HuH-7.5 (cell line): ENCODE results near the gene SLC15A5.

Source experiments
- DNase-seq: peaks from one replicate; pipeline ENCODE4 v3.0.0; 2011; ENCODE audit warnings: low spot score

SLC15A5 gene, protein sequence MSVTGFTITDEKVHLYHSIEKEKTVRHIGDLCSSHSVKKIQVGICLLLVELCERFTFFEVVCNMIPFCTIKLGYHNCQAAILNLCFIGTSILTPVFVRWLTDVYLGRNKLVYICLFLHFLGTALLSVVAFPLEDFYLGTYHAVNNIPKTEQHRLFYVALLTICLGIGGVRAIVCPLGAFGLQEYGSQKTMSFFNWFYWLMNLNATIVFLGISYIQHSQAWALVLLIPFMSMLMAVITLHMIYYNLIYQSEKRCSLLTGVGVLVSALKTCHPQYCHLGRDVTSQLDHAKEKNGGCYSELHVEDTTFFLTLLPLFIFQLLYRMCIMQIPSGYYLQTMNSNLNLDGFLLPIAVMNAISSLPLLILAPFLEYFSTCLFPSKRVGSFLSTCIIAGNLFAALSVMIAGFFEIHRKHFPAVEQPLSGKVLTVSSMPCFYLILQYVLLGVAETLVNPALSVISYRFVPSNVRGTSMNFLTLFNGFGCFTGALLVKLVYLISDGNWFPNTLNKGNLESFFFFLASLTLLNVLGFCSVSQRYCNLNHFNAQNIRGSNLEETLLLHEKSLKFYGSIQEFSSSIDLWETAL

DNA sequence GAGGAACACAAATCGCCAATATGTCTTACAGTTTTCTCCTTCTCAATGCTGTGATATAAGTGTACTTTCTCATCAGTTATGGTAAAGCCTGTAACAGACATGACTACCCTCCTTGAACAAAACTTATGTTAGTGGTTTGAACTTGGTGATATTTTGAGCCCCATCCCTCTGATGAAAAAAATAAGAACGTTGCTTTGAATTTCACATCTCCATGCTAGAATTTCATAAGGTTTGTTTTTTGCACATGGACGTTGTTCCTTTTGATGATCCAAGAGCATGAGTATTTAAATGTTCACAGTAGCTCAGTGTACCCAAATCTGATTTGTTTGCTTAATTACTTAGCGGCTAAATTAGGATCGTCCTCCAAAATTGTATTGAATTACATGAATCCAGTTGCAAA, at the start of gene SLC15A5:
SLC15A5 (minus strand) TSS at position 101 of the 400 bp plus-strand sequence; CDS start at position 101, 0 bp downstream.
- no peak for DNase-seq

DNA sequence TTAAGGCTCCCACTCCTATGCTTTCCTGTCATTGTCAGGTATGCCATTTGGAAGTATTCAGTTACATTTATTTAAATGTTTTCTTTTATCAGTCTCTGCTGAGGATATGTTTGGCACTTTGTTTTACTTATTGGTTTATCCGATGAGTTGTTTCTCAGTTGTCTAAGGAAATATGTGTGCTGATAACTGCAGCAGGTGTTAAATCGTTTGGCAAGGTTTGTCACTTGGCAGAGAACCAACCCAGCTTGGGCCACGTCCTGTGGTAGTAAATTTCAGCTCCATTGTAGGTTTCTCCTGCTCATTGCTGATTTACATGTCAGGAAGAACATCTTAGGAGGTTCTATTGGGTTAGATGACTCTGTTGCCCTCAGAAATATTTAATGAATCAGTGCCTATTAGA, 47.9 kb upstream of the SLC15A5 start:
- no peak for DNase-seq

DNA sequence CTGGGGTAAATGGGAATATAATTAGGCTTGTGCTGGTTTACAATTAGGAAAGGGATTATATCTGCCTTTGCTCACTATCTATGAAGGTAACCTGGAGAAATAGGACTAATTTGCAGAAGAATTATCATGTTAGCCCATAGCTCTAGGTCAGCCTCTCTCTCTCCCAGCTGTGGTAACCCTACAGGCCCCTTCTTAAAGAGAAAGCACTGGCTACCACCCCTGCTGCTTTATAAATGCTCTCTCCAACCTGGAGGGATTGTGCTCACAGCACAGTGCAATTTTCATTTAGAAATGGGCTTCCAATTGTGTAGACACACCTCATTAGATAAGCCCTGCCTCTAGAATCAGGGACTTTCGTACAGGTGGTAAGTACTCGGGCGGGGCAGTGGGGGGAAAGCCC, 47.3 kb upstream of the SLC15A5 start:
- DNase-seq = no peak

DNA sequence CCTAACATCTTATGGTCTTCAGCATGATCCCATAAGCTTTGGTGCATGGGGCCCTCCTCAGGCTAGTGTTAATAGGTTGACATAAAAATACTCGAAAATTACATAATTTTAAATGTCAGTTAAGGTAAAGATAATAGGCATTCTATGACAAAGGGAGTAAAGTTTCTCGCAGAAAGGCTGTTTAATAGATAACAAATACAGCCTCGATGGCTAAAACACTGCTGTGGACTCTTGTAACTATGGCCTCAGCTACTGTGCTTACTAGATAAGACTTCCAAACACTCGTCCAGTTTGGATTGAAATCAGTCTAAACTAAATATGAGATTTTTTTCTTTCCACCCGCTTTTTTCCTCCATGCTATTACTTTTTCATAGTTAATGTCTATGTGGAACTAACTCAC, 46.8 kb upstream of the SLC15A5 start:
- DNase-seq = no peak

DNA sequence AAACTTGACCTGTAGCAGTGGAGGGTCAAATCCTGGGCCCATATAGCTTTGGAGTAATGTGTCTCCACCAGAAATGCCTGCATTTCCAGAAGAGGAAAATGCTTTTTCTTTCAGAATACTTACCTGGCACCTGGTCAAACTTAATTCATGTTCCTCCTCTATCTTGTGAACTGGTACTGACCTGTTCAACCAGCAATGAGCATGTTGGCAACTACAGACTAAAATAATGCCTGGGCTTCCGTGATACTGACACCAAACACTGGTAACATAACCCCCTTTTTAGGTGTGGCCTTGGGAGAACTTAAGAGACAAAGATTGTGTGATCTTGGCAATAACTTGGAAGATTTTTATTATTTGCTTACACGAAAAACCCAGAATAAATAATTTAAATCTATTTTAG, 46.2 kb upstream of the SLC15A5 start:
- DNase-seq = no peak

DNA sequence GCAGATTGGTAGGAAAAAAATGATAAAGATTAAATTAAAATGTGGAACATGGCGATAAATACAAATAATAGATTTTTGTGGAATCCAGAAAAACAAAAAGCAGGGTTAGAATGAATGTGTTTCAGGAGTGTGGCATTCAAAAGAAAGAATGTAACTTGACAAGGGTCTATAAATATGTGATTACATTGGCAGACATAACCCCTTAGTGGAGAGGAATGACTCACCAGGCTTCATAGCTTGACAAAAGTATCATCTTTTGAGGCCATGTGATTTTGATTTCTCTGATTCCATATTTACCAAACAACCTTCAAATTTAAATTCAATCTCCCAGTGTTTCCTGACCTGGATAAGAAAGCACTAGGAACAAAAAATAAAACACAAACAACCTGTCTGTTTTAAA, 45.5 kb upstream of the SLC15A5 start:
- no peak for DNase-seq

DNA sequence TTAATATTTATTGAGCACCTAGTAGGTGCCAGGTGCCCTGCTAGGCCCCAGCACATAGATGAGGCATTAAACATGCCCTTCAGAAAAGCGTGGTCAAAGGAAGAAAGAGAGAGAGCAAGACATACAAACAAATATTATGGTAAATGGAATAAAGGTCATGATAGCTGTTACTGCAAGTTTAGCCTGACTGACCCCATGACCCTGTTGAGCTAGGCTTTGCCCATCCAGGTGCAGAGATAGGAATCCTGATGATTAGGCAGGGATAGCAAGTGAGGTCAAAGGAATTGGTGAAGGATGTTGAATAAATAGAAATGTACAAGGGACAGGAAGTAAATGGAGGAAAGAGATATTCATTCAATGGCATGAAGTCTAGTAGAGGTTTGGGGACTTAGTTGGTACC, 33.4 kb upstream of the SLC15A5 start:
- DNase-seq = no peak

DNA sequence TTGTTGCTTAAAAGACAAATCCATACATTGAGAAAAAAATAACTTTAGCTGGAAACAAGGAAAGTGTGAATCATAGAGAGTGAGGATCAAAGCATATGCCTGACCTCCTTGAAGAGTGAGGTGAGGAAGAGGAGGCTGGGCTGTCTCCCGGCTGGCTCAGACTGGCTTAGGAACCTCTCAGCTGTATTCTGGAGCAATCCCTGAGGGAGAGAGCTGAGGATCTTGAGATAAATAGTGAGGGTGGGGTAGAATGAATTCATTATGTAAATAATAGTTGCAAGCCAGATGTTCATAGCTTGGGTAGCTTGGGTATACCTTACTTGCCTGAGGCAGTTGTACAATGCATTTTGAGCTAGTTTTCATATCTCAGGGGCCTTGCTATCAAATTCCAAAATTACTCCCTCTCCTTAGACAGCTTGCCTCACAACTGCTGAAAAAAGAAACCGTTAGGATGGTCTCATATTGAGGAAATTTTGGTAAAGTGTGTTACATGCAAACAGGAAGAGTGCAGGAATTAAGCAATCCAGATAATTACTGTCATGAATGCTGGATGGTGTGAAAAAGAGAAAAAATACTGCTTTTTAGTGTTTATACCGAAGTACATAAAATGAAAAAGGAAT, 30.5 kb upstream of the SLC15A5 start:
- DNase-seq = no peak

DNA sequence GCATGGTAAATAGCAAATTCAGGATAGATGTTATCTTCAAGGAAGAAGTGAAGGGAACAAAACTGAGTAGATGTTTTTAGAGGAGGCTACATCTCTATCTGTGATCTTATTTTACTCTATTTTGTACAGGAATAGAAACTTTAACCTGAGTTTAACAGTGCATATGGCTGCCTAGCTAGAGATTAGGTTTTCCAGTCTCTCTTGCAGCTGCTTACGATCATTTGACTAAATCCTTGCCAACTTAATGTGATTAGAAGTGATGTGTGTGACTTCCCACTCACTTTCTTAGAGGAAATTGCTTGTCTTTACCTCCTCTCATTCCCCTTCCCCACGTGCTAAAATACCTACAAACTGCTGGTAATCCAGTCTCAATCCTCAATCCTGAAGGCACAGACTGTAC, 26.5 kb upstream of the SLC15A5 start:
- DNase-seq = no peak

DNA sequence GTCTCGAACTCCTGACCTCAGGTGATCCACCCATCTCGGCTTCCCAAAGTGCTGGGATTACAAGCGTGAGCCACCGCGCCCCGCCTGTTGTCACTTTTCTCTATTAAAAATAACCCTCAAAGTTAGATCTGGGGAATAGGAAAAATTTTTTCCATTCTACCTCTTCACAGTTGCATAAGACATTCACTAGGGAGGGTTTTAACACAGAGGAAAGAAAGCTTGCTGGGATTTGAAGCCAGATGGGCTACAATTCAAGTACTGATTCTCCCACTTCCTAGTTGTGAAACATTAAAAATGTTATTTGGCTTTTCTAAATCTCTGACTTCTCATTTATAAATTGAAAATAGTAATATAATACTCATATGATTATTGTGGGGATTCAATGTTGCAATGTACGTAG, 23.3 kb upstream of the SLC15A5 start:
- no peak for DNase-seq

DNA sequence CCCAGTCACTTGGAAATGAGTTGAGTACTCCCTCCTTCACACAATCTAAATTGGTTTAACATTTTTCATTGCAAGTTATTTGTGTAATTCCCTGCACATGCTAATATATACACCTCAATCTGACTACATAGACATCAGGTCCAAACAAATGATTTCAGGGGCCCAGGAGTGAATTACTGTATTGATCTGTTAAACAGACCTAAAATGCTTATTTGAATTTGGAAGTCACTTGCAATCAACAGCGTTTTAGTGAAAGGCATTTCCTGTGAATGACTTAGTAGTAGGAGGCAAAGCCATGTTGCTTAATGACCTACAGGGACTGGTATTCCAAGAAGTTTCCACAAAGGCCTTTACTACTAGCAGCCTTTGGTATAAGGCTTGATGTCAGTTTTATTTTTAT, 22.6 kb upstream of the SLC15A5 start:
- no peak for DNase-seq

DNA sequence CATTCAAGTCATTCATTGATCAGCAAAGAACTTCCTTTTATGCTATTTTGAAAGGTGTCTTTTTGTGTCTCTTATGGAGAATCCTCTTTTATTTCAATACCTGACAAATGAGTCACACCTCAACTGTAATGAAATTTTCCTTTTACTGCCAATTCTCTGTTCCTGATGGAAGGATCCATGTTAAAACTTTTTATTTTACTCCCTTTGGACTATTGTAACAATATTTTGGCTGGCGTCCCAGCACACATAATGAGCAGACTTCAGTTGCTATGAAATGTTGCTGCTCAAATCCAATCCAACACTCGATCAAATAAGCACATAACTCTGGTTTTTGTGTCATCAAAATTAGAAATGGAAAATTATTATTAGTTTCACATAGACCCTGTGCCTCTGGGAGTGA, 21.9 kb upstream of the SLC15A5 start:
- no peak for DNase-seq

DNA sequence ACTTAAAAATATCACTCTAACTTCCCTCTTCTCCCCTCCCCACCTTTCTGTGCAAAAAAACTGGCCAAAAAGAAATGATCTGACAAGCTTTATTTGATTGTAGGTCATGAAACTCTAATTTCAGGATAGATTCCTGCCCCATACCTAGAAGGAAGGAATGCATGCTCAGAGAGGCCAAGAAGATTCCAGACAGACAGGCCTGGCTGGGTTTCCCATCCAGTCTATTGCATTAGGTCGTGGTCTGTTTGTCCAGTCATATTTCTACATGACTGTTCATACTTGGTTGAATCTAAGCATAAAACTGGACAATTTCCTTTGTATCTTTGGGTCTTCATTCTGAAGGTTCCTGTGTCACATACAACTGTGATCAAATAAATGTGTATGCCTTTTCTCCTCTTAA, 20.0 kb upstream of the SLC15A5 start:
- DNase-seq = no peak

DNA sequence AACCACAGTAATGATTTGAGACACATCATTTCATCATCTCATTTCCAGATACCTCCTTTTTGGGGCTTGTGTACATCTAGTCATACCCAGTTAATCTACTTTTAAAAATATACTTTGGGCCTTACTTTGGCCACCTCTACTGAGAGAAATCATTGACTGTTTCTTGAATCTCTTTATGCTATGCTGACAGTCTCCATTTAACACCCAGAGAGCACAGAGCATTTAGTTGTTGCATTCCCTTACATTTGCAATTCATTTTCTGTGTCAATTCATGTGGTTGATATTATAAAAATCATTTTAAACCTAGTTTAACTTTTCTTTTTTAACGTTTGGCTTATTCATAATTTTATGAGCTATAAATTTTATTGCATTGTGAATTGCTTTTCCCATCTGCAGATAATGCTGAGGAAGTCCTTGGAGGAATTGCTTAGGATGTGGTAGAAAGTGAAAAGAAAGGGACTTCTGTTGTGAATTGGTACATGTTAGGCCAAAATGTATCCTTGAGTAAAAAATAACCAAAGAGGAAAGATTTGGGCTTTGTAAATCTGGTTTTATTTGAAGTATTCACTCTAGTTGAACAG, 17.0 kb upstream of the SLC15A5 start:
- no peak for DNase-seq

DNA sequence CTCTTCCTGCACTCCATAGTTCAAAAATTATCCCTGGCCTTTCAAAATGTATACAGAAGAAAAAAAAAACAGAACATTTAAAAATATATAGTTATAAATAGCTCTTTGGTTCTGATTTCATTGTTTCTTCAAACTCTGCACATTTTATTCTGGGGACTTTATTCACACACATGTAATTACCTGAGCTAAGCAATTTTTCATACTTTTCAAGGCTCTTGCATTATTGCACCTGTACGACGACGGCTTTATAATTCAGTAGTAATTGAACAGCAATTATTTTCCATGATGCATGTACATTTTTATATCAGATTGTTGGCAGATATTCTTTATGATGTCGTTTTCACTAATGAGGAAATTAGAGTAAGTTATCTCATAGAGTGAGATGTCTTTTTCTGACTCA, 13.5 kb upstream of the SLC15A5 start:
- DNase-seq = no peak

DNA sequence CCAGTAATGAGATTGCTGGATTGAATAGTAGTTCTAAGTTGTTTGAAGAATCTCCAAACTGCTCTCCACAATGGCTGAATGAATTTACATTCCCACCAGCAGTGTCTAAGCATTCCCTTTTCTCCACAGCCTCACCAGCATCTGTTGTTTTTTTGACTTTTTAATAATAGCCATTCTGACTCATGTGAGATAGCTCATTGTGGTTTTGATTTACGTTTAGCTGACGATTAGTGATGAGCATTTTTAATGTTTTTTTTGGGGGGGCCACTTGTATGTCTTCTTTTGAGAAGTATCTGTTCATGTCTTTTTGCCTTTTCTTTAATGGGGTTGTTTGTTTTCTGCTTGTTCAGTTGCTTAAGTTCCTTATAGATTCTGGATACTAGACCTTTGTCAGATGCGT, 8.1 kb upstream of the SLC15A5 start:
- DNase-seq = no peak

DNA sequence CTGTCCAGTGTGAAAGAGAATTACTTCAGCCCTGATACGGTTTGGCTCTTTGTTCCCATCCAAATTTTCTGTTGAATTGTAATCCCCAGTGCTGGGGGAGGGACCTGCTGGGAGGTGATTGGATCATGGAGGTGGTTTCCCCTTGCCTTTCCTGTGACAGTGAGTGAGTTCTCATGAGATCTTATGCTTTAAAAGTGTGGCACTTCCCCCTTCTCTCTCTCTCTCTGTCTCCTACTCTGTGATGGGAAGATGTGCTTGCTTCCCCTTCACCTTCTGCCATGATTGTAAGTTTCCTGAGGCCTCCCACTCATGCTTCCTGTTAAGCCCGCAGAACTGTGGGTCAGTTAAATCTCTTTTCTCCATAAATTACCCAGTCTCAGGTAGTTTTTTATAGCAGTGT, 5.5 kb upstream of the SLC15A5 start:
- no peak for DNase-seq

DNA sequence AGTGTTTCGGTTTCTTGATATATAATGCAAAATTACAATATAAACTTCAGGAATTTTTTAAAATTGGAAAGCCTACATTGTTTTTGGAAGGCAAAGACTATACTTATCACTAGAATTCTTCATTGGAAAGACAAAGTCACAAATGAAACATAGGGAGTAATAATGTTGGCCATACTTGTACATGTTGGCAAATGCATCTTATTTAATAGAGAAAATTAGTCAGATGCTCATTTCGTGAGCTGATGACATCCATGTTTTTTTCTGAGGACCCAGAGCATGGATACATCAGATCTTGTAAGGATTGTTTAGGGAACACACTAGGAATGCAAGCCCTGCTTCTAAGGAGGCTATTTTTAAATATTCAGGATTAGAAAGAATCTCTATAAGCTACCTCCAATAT, 4.6 kb upstream of the SLC15A5 start:
- no peak for DNase-seq

DNA sequence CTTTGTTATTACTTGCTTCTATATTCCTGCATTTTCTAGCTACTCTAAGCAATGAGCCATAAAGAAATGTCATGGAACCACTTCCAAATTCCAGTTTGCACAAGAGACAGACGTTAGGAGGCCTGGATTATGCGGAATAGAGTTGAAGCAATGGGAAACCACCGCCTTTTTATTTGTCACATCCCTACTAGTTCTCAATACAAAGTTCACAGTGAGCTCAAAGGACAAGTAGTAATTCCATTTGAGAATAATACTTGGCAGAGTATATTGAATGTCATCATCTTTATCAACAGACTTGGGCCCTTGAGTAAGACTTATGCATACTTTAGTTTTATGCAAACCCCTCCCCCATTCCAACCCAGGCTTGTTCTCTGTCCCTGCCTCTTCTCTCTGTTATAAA, 3.7 kb upstream of the SLC15A5 start:
- DNase-seq = no peak

DNA sequence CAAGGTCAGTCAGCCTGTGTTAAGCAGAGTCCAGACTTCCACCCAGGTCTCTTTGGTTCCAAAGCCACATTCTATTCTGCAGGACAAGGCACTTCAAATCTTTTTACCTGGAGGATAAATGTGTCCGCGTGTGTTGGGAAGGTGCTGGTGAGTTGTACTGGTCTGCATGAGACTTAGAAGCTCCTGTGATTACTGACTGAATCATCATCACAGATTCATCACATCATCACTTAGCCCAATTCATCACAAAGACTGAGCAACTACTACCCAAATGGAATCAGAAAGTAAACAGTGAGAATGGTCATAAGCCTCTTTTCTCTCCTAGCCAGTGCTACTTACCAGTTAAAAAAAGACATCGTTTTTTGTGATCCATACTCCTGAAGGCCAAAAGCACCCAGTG, 5.3 kb downstream of the SLC15A5 start:
- no peak for DNase-seq

DNA sequence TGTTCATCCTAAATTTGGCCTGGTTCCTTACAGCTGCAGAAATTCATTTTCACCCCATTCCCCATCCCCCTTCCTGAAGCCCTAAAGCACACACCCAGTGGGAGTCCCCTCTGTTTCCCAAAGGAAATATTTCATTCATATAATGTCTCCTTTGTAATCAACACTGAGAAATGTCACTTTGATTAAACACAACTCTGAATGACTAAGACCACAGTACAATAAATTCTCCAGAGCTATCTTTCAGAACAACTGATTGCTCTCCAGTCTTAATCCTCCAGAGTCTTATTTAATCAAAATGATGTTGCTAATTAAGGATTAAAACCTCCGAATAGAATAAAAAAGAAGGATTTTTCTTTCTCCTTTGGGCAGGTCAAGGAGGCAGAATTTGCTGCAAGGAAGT, 6.4 kb downstream of the SLC15A5 start:
- DNase-seq = no peak

DNA sequence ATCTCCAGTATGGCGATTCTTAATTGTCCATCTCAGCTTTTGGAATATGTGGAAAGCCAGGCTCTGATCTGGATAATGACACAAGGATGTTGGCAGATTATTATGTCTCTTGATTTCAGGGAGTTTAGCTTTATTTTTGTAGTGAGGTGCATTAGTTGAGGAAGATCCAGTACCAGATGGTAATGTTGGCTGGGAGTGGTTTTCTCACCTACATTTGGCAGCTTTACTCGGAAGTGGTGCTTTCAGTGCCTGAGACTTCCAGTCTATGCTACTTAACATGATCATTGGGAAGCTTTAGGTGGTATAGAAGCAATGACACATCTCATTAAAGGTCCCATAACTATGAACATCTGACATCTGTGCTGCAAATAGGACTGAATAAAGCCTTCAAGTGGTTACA, 7.5 kb downstream of the SLC15A5 start:
- DNase-seq = no peak

DNA sequence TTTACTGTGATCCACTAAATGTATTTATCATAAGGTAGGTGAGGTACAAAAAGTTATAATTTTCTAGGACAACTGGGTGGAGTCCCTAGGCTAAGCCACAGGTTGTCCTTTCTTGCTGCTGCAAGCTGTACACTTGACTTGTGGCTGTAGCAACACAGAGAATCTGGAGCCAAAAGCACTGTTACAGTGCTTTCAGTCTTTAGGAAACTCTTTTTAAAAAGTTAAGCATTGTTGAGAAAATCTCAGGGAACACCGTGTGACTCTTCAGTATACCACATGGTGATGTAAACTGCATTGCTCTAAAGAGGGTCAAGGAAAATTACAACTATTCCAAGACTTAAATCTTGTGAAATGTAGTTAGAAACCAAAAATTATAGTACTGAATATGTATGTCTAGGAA, 11.4 kb downstream of the SLC15A5 start:
- DNase-seq = no peak
